K562 (cell line): ENCODE measurements around the gene HSPA6.

ENCODE experiments used
- EHMT2 ChIP-seq: fragments of 450-650 bp; IDR thresholded peaks from 2 replicates; pipeline ENCODE4 v1.6.1; 2018; ENCODE audit warnings: antibody characterized with exemption
- TF ChIP-seq, protein P1 (sequence below): fragments of 200-800 bp; sonication (Bioruptor generic); IDR thresholded peaks from 2 replicates; pipeline ENCODE4 v1.6.1; 2016; ENCODE audit warnings: missing genetic modification characterization, missing compliant biosample characterization

DNA sequence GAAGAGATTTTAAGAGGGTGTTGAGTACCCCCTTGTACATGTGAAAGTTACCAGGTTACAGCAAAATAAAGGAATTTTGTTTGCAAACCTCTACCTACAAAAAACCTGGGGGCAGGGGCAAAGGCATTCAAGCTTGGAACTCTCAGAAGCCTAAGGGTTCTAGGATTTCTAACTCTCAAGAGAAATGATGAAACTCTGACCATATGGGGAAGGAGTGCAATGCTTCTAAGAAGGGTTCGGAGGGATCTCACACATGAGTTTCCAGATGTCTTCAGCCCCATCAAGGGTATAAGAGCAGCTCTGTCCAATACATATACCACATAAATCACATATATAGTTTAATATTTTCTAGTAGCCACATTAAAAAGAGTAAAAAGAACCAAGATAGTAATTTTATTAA lies 26.4 kb upstream of the HSPA6 start:
- TF ChIP-seq EHMT2 = no peak
- TF ChIP-seq, protein P1, sequence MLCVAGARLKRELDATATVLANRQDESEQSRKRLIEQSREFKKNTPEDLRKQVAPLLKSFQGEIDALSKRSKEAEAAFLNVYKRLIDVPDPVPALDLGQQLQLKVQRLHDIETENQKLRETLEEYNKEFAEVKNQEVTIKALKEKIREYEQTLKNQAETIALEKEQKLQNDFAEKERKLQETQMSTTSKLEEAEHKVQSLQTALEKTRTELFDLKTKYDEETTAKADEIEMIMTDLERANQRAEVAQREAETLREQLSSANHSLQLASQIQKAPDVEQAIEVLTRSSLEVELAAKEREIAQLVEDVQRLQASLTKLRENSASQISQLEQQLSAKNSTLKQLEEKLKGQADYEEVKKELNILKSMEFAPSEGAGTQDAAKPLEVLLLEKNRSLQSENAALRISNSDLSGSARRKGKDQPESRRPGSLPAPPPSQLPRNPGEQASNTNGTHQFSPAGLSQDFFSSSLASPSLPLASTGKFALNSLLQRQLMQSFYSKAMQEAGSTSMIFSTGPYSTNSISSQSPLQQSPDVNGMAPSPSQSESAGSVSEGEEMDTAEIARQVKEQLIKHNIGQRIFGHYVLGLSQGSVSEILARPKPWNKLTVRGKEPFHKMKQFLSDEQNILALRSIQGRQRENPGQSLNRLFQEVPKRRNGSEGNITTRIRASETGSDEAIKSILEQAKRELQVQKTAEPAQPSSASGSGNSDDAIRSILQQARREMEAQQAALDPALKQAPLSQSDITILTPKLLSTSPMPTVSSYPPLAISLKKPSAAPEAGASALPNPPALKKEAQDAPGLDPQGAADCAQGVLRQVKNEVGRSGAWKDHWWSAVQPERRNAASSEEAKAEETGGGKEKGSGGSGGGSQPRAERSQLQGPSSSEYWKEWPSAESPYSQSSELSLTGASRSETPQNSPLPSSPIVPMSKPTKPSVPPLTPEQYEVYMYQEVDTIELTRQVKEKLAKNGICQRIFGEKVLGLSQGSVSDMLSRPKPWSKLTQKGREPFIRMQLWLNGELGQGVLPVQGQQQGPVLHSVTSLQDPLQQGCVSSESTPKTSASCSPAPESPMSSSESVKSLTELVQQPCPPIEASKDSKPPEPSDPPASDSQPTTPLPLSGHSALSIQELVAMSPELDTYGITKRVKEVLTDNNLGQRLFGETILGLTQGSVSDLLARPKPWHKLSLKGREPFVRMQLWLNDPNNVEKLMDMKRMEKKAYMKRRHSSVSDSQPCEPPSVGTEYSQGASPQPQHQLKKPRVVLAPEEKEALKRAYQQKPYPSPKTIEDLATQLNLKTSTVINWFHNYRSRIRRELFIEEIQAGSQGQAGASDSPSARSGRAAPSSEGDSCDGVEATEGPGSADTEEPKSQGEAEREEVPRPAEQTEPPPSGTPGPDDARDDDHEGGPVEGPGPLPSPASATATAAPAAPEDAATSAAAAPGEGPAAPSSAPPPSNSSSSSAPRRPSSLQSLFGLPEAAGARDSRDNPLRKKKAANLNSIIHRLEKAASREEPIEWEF (CRISPR knock-in tag) = no peak
